IPS DF 6.9 (cell line): Measurements from ENCODE around the gene GLB1L.
"Not testable (repeated sequence)": the region's sequence is repeated elsewhere in the genome, so short reads cannot be mapped to it uniquely, and the experiment has no call there.

ENCODE experiments used
- DNase-seq: peaks from one replicate; pipeline ENCODE4 v3.0.0-alpha.2; 2013; ENCODE audit warnings: low read depth, low spot score
- H3K27ac ChIP-seq: one replicate; pipeline ENCODE4 v1.5.1; 2013; ENCODE audit warnings: low read length, control low read depth
- H3K27me3 ChIP-seq: 2 replicates; pipeline ENCODE4 v1.6.1; 2013; ENCODE audit warnings: mild to moderate bottlenecking, low read length; ENCODE audit not compliant: control insufficient read depth, insufficient read depth
- H3K36me3 ChIP-seq: 2 replicates; pipeline ENCODE4 v1.6.1; 2013; ENCODE audit warnings: low read length; ENCODE audit not compliant: control insufficient read depth, insufficient read depth
- H3K4me1 ChIP-seq: 2 replicates; pipeline ENCODE4 v1.6.1; 2013; ENCODE audit warnings: low read length; ENCODE audit not compliant: control insufficient read depth, insufficient read depth
- H3K4me3 ChIP-seq: 2 replicates; pipeline ENCODE4 v1.5.1; 2013; ENCODE audit warnings: mild to moderate bottlenecking, low read length
- H3K9me3 ChIP-seq: 2 replicates; pipeline ENCODE4 v1.6.1; 2013; ENCODE audit warnings: low read length, inconsistent platforms; ENCODE audit not compliant: control insufficient read depth, insufficient read depth
- WGBS: extraction: QIAGEN DNeasy Blood & Tissue Kit; methylation state at CpG from one replicate; pipeline ENCODE4 v1.1.7; 2013; ENCODE audit warnings: mixed read lengths, missing lambda C conversion rate; ENCODE audit not compliant: insufficient read length, insufficient coverage; 5-methylcytosine and 5-hydroxymethylcytosine counted together

GLB1L gene

GRCh38 chr2:219271021-219271420, 25.8 kb upstream of the GLB1L start:
- Histone ChIP-seq H3K27ac (no peak overlapping the region), H3K9me3 (no peaks in the 10 kb centered on the region), H3K36me3 (no peaks in the 10 kb centered on the region), H3K27me3 (no peaks in the 10 kb centered on the region), H3K4me1 (peaks cover 2% of the 10 kb centered on the region; the same call in 1 of the 2 replicates), H3K4me3 (no peak overlapping the region)
- DNase-seq = no peak
- no CpG with 5 or more reads among the region's 2 CpGs for WGBS

GRCh38 chr2:219270055-219270372, 24.8 kb upstream of the GLB1L start:
- H3K27me3 ChIP-seq = no peaks in the 10 kb centered on the region
- no CpG with 5 or more reads among the region's 5 CpGs for WGBS
- no peaks in the 10 kb centered on the region for H3K36me3 ChIP-seq
- no peak overlapping the region for H3K4me3 ChIP-seq
- H3K4me1 ChIP-seq = peaks cover 2% of the 10 kb centered on the region; the same call in 1 of the 2 replicates
- H3K27ac ChIP-seq = no peak overlapping the region
- H3K9me3 ChIP-seq = no peaks in the 10 kb centered on the region
- DNase-seq = no peak

- no peaks in the 10 kb centered on the region for H3K9me3 ChIP-seq
- no peak for DNase-seq
- H3K27ac ChIP-seq = no peak overlapping the region
- no peak overlapping the region for H3K4me3 ChIP-seq
- no peaks in the 10 kb centered on the region for H3K27me3 ChIP-seq
- no CpG with 5 or more reads among the region's 8 CpGs for WGBS
- H3K4me1 ChIP-seq = peaks cover 2% of the 10 kb centered on the region; the same call in 1 of the 2 replicates
- H3K36me3 ChIP-seq = no peaks in the 10 kb centered on the region
These were observed 24.3 kb upstream of the GLB1L start for GRCh38 chr2:219269362-219270054.

- H3K36me3 ChIP-seq = no peaks in the 10 kb centered on the region
- no peaks in the 10 kb centered on the region for H3K4me1 ChIP-seq
- no peak overlapping the region for H3K4me3 ChIP-seq
- DNase-seq = no peak
- WGBS = no CpG with 5 or more reads among the region's 2 CpGs
- no peak overlapping the region for H3K27ac ChIP-seq
- no peaks in the 10 kb centered on the region for H3K27me3 ChIP-seq
- no peaks in the 10 kb centered on the region for H3K9me3 ChIP-seq
These were observed 23.1 kb upstream of the GLB1L start for GRCh38 chr2:219268294-219268693.

GRCh38 chr2:219266886-219267285, 21.6 kb upstream of the GLB1L start:
- Histone ChIP-seq H3K27ac (no peak overlapping the region), H3K36me3 (no peaks in the 10 kb centered on the region), H3K4me1 (no peaks in the 10 kb centered on the region), H3K27me3 (no peaks in the 10 kb centered on the region), H3K9me3 (no peaks in the 10 kb centered on the region), H3K4me3 (no peak overlapping the region)
- WGBS = no CpG with 5 or more reads among the region's 1 CpG
- DNase-seq = no peak

- no peak overlapping the region for H3K4me3 ChIP-seq
- DNase-seq = no peak
- WGBS = no CpG with 5 or more reads among the region's 5 CpGs
- H3K27me3 ChIP-seq = no peaks in the 10 kb centered on the region
- H3K36me3 ChIP-seq = no peaks in the 10 kb centered on the region
- no peaks in the 10 kb centered on the region for H3K9me3 ChIP-seq
- no peaks in the 10 kb centered on the region for H3K4me1 ChIP-seq
- H3K27ac ChIP-seq = no peak overlapping the region
These were observed 21.0 kb upstream of the GLB1L start for GRCh38 chr2:219266232-219266631.

- H3K27me3 ChIP-seq = peaks cover 1% of the 10 kb centered on the region; the same call in 1 of the 2 replicates
- no peaks in the 10 kb centered on the region for H3K4me1 ChIP-seq
- no peaks in the 10 kb centered on the region for H3K36me3 ChIP-seq
- no peaks in the 10 kb centered on the region for H3K9me3 ChIP-seq
- WGBS = no CpG with 5 or more reads among the region's 5 CpGs
- DNase-seq = no peak
- H3K27ac ChIP-seq = no peak overlapping the region
- no peak overlapping the region for H3K4me3 ChIP-seq
These were observed 16.0 kb upstream of the GLB1L start for GRCh38 chr2:219261024-219261855.

GRCh38 chr2:219258942-219259341, 13.7 kb upstream of the GLB1L start:
- DNase-seq = not testable (repeated sequence)

GRCh38 chr2:219254590-219255201, 9.5 kb upstream of the GLB1L start:
- Histone ChIP-seq H3K9me3 (no peaks in the 10 kb centered on the region), H3K27ac (no peak overlapping the region), H3K27me3 (peaks cover 17% of the 10 kb centered on the region), H3K4me3 (peak overlapping the region; percentile 43; the same call in 1 of the 2 replicates), H3K36me3 (peaks cover 4% of the 10 kb centered on the region), H3K4me1 (peaks cover 7% of the 10 kb centered on the region)
- DNase-seq = no peak
- no CpG with 5 or more reads among the region's 12 CpGs for WGBS

More at GRCh38 chr2:219258942-219259341, 13.7 kb upstream of the GLB1L start:
- H3K27ac ChIP-seq, H3K4me1 ChIP-seq, H3K36me3 ChIP-seq, H3K4me3 ChIP-seq, H3K9me3 ChIP-seq: not testable (repeated sequence)
- H3K27me3 ChIP-seq = peaks cover 17% of the 10 kb centered on the region
- no CpG with 5 or more reads among the region's 10 CpGs for WGBS

- no peak for DNase-seq
- peaks cover 17% of the 10 kb centered on the region for H3K27me3 ChIP-seq
- WGBS = no CpG with 5 or more reads among the region's 76 CpGs
- no peak within 1 kb of the TSS for H3K27ac ChIP-seq
- H3K36me3 ChIP-seq = peaks cover 4% of the 10 kb centered on the region
- H3K9me3 ChIP-seq = no peaks in the 10 kb centered on the region
- H3K4me3 ChIP-seq = peak within 1 kb of the TSS; percentile 43; the same call in 1 of the 2 replicates
- H3K4me1 ChIP-seq = peaks cover 7% of the 10 kb centered on the region
These were observed 8.7 kb upstream of the GLB1L start, which contains the start of gene TUBA4A for GRCh38 chr2:219253753-219254589. TUBA4A (minus strand) TSS chr2:219253918; CDS start chr2:219253858, 60 bp downstream.
